HG03520 (cell line): ENCODE results near the gene CDH23.

ENCODE experiments used
- ATAC-seq: cut with Tn5 transposase; IDR thresholded peaks from one replicate; pipeline ENCODE4 v1.9.1; 2021; ENCODE audit warnings: mild to moderate bottlenecking, moderate library complexity; ENCODE audit not compliant: unreplicated experiment

Gene CDH23

GRCh38 chr10:71437537-71438092 is 40.9 kb downstream of the CDH23 start:
- no peak for ATAC-seq

- no peak for ATAC-seq
These were observed 42.0 kb downstream of the CDH23 start for GRCh38 chr10:71438761-71439160.

- no peak for ATAC-seq
These were observed 43.1 kb downstream of the CDH23 start for GRCh38 chr10:71439670-71440425.

GRCh38 chr10:71440506-71441035 is 43.9 kb downstream of the CDH23 start:
- ATAC-seq: no peak

GRCh38 chr10:71442000-71442399 is 45.3 kb downstream of the CDH23 start:
- ATAC-seq: no peak

GRCh38 chr10:71442859-71443570 is 46.3 kb downstream of the CDH23 start:
- ATAC-seq: no peak

GRCh38 chr10:71443676-71444075 is 47.0 kb downstream of the CDH23 start:
- no peak for ATAC-seq

GRCh38 chr10:71444284-71445054 is 47.7 kb downstream of the CDH23 start:
- ATAC-seq: no peak

GRCh38 chr10:71447676-71448075 is 51.0 kb downstream of the CDH23 start:
- ATAC-seq: no peak

- ATAC-seq: no peak
These were observed 51.4 kb downstream of the CDH23 start for GRCh38 chr10:71448146-71448545.

- no peak for ATAC-seq
These were observed 52.3 kb downstream of the CDH23 start for GRCh38 chr10:71449026-71449425.

- no peak for ATAC-seq
These were observed 55.0 kb downstream of the CDH23 start for GRCh38 chr10:71451754-71452153.

GRCh38 chr10:71453186-71453585 is 56.5 kb downstream of the CDH23 start:
- ATAC-seq: no peak

- no peak for ATAC-seq
These were observed 57.6 kb downstream of the CDH23 start for GRCh38 chr10:71454347-71454746.

- ATAC-seq: no peak
These were observed 58.3 kb downstream of the CDH23 start for GRCh38 chr10:71455035-71455434.

GRCh38 chr10:71456631-71457030 is 59.9 kb downstream of the CDH23 start:
- ATAC-seq: no peak

GRCh38 chr10:71457908-71458307 is 61.2 kb downstream of the CDH23 start:
- no peak for ATAC-seq

GRCh38 chr10:71458387-71458786 is 61.7 kb downstream of the CDH23 start:
- no peak for ATAC-seq

- ATAC-seq: no peak
These were observed 62.8 kb downstream of the CDH23 start for GRCh38 chr10:71459513-71459912.

GRCh38 chr10:71460615-71461014 is 63.9 kb downstream of the CDH23 start:
- no peak for ATAC-seq

- no peak for ATAC-seq
These were observed 64.7 kb downstream of the CDH23 start for GRCh38 chr10:71461457-71461856.
